Heart right ventricle (tissue), 16 donors: ENCODE data around the gene APMAP. TPM values are rescaled to one million over a fixed set of nuclear protein-coding genes. Genes with fewer than 3 reads are reported as not detected.

Source experiments
- ATAC-seq, 8 donors: fragments of 200-7000 bp; cut with Tn5 transposase; one replicate each; pipeline ENCODE4 v1.9.1; 2020; ENCODE audit warnings: mild to moderate bottlenecking in 8 of 8, moderate library complexity in 8 of 8, moderate number of reproducible peaks in 1 of 8
- DNase-seq, 2 donors: peaks; one replicate each; pipeline ENCODE4 v3.0.0-alpha.2; 2020
- H3K27ac ChIP-seq, 10 donors: fragments of 200-600 bp; sonication (generic) in 2 of 10; one replicate each; pipeline versions ENCODE4 v1.5.0 to v1.8.0; 2020 to 2022; ENCODE audit warnings: mild to moderate bottlenecking in 3 of 10
- H3K27me3 ChIP-seq, 7 donors: fragments of 200-600 bp; one replicate each; pipeline ENCODE4 v1.8.0; 2021 to 2022; ENCODE audit warnings: mild to moderate bottlenecking in 2 of 7
- H3K36me3 ChIP-seq, 9 donors: fragments of 200-600 bp; sonication (generic) in 1 of 9; one replicate each; pipeline versions ENCODE4 v1.5.0 to v1.8.0; 2020 to 2022; ENCODE audit warnings: mild to moderate bottlenecking in 2 of 9
- H3K4me1 ChIP-seq, 9 donors: fragments of 200-600 bp; sonication (generic) in 1 of 9; one replicate each; pipeline versions ENCODE4 v1.5.0 to v1.8.0; 2020 to 2022; ENCODE audit warnings: mild to moderate bottlenecking in 4 of 9
- H3K4me3 ChIP-seq, 10 donors: fragments of 200-600 bp; sonication (generic) in 2 of 10; one replicate each; pipeline versions ENCODE4 v1.5.0 to v1.8.0; 2020 to 2022; ENCODE audit warnings: mild to moderate bottlenecking in 7 of 10, moderate library complexity in 2 of 10
- H3K9me3 ChIP-seq, 11 donors: fragments of 200-600 bp in 10 of 11; sonication (generic) in 2 of 11; one replicate each; pipeline versions ENCODE4 v1.5.0 to v1.8.0; 2013 to 2022; ENCODE audit warnings: mild to moderate bottlenecking in 2 of 11, control low read depth in 1 of 11, moderate library complexity in 1 of 11
- WGBS, 2 donors: extraction: QIAGEN DNeasy Blood & Tissue Kit; methylation state at CpG; one replicate each; pipeline ENCODE4 v1.1.7; 2013; ENCODE audit warnings: inconsistent platforms in 1 of 2; 5-methylcytosine and 5-hydroxymethylcytosine counted together
- intact Hi-C, 10 donors: fragments of 100-400 bp; cut with DNase I; formaldehyde crosslinking; loops; one replicate each; pipeline versions ENCODE4 v1.11.1 to v1.14.2; 2022
- long read RNA-seq, 3 donors: library from polyadenylated mRNA; unstranded; transcript quantifications; one replicate each; pipeline ENCODE4 v2.0.0, GENCODE V29; 2020 to 2021
- polyA plus RNA-seq, 2 donors: library from polyadenylated mRNA; stranded (reverse); fragments of 200-250 nt; gene quantifications; one replicate each; pipeline ENCODE4 v1.2.3, GENCODE V29; 2013
- total RNA-seq, 10 donors: library from RNA; stranded (reverse); fragmentation: NEBNext Ultra II Directional in 3 of 10; extraction: Animal tissue kit (Norgen Biotek cat#: 25700) in 3 of 10; gene quantifications; one replicate each; pipeline versions ENCODE4 v1.2.1 to v1.2.4, GENCODE V29; 2021 to 2023
- TF ChIP-seq, protein P1 (sequence below), 9 donors: fragments of 200-600 bp; sonication (generic) in 2 of 9; IDR thresholded peaks; one replicate each; pipeline versions ENCODE4 v1.5.0 to v1.8.0; 2021 to 2022; ENCODE audit warnings: antibody characterized with exemption in 9 of 9, mild to moderate bottlenecking in 5 of 9, moderate library complexity in 1 of 9
- donor health status: Arrhythmogenic right ventricular cardiomyopathy.
- donor health status: ischemic (EF 13 %, LVEDD 7.1; RV severe dilation, severe dysfunction).
- donor health status: healthy with polysubstance abuse.
- donor health status: DM: no; HTN: yes; CAD: no.
- donor health status: DM: no; HTN: no; CAD: no.
- donor health status: ischemic (EF 25% LVEDD 6.9; RV normal size, moderate dysfunction).
- donor health status: ischemic (EF 25% LVEDD 5.7; RV mildly dilated, moderate dysfunction).
- donor health status: healthy.
- donor health status: DM: yes; HTN: yes; CAD: no.
- donor health status: Ischemic cardiomyopathy.
- donor health status: ischemic (EF 35%, LVEDD 5.7; RV mildly dilated, moderate dysfunction).
- donor health status: nonischemic (EF 11% LVEDD 7.7; RV severe dilation, severe dysfunction).
- donor health status: DM: yes; HTN: yes; CAD: no.
- donor health status: PGD.
- donor health status: ischemic (EF 29% LVEDD 5.4; RV normal size, mild dysfunction).
- donor health status: nonischemic (EF 23%, LVEDD 6.1; RV moderate dilation, normal function).

APMAP gene
- total RNA-seq, result 10 to 100 TPM; 22.5 to 44.6 (median 33.1) TPM
- 10 to 100 TPM; 15.3 to 48.5 TPM for polyA plus RNA-seq
- long read RNA-seq, donor 1, transcript APMAP-201 (9 exons, 2,430 nt), result major isoform, 42 of 63 reads
- long read RNA-seq, donor 1, partial matches to known transcripts, result 12 of 63 reads
- long read RNA-seq, donor 1, other reads (novel, unspliced or antisense), result 9 of 63 reads
- long read RNA-seq, donor 2, transcript APMAP-201 (9 exons, 2,430 nt), result major isoform, 54 of 74 reads
- long read RNA-seq, donor 2, partial matches to known transcripts, result 7 of 74 reads
- long read RNA-seq, donor 2, other reads (novel, unspliced or antisense), result 13 of 74 reads
- long read RNA-seq, donor 3, transcript APMAP-201 (9 exons, 2,430 nt), result major isoform, 126 of 170 reads
- long read RNA-seq, donor 3, partial matches to known transcripts, result 15 of 170 reads
- long read RNA-seq, donor 3, other reads (novel, unspliced or antisense), result 29 of 170 reads

DNA sequence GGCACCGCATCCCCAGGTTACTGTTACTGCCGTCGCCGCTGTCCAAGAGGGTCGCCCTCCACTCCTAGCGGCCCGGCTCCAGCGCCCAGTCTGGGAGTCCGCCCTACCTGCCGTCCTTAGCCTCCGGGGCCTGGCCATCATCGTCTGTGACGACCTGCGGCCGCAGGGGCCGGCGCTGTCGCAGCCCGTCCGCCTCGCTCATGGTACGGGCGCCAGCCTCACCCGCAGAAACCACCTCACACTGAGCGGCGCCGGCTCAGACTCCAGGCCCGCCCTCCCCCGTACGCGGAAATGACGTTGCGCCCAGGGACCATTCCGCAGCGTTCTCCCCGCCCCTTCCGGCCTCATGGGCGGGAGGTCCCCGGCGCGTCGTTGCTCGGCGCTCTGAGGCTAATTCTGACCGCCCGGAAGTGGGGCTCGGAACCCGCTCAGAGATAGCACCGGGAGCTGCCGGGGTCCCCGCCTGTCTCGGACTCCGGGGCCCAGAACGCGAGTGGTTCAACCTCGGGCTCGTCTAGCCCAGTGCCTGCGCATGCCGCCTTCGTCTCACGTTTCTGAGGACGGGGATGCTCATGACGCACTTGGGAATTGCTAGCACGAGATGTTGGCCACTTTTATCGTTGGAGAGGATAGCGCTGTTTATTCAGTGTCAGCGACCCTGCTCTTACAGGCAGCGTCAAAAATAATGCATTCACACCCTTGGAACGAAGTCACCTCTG is at the start of gene APMAP:
APMAP (minus strand) TSS at position 265 of the 719 bp plus-strand sequence; CDS start at position 202, 63 bp downstream.
- no peaks in the 10 kb centered on the region for H3K27me3 ChIP-seq
- intact Hi-C loops, result loop anchor here in 8 of 10 donors (5.0 to 10.0 kb wide), 8 partner anchors 182 to 405 kb away; partner anchors contain the start of genes ABHD12 (in 3 of the 8) and PYGB (in 1 of the 8)
- DNase-seq (peak; percentile 96 to 97), ATAC-seq (peak; percentile 95 to 97 (median 96))
- peak within 1 kb of the TSS; percentile 53 to 96 (median 87) for H3K4me3 ChIP-seq
- TF ChIP-seq, protein P1, sequence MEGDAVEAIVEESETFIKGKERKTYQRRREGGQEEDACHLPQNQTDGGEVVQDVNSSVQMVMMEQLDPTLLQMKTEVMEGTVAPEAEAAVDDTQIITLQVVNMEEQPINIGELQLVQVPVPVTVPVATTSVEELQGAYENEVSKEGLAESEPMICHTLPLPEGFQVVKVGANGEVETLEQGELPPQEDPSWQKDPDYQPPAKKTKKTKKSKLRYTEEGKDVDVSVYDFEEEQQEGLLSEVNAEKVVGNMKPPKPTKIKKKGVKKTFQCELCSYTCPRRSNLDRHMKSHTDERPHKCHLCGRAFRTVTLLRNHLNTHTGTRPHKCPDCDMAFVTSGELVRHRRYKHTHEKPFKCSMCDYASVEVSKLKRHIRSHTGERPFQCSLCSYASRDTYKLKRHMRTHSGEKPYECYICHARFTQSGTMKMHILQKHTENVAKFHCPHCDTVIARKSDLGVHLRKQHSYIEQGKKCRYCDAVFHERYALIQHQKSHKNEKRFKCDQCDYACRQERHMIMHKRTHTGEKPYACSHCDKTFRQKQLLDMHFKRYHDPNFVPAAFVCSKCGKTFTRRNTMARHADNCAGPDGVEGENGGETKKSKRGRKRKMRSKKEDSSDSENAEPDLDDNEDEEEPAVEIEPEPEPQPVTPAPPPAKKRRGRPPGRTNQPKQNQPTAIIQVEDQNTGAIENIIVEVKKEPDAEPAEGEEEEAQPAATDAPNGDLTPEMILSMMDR (IDR thresholded peaks at IDR 0.05), result no peak
- peak within 1 kb of the TSS; percentile 71 to 96 (median 93) for H3K27ac ChIP-seq
- H3K36me3 ChIP-seq, result no peaks in the 10 kb centered on the region
- peaks cover 5 to 78% (median 49%) of the 10 kb centered on the region in 9 donors for H3K4me1 ChIP-seq
- no peaks in the 10 kb centered on the region for H3K9me3 ChIP-seq
- 0% methylated on average over 68 to 69 of the region's 69 CpGs for WGBS, 2 donors

DNA sequence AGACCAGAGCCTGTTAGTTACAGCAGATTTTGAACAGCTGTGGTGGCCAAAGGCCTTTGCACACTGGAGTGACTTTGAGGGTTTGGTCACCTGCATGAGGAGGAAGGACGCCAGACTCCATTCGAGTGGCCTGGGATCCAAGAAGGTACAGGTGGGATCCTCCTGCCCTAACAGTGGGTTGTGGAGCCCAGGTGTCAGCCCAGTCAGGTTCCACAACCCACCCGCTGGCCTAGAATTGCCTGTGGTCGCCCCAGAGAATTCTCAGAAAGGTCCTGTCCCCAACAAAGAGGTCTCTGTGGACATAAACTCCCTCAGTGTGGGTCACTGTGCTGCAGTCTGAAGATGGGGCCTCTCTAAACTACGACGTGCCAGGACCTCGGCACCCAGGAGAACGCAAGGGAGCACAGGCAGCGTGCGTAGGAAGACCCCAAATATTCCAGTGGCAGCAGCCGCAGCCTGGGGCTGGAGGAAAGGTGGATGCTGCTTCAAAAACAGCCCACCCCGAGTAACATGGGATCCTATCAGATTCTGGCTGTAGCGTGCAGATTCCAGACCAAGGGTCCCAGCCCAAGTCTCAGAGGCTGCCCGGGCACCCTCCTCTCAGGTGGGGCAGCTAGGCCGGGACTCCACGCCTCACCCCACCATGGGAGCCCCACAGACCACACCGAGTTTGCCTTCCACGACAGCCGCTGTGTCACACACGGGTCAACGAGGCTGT is 49.4 kb upstream of the APMAP start:
- H3K4me1 ChIP-seq, result peaks cover 72 to 100% (median 98%) of the 10 kb centered on the region in 9 donors
- ATAC-seq (no peak), DNase-seq (no peak)
- intact Hi-C loops, result loop anchor here in 3 of 10 donors (2.0 to 10.0 kb wide), 3 partner anchors 13 to 1627 kb away; partner anchors contain the start of gene PYGB (in 1 of the 3)
- peak overlapping the region; percentile 77 to 98 (median 90) for H3K27ac ChIP-seq
- no peak overlapping the region for H3K4me3 ChIP-seq
- 86% methylated on average over 21 of the region's 21 CpGs for WGBS, 2 donors
- TF ChIP-seq, protein P1 (IDR thresholded peaks at IDR 0.05), result no peak
- H3K9me3 ChIP-seq, result no peaks in the 10 kb centered on the region
- H3K36me3 ChIP-seq, result peaks cover 0 to 20% (median 7%) of the 10 kb centered on the region in 9 donors
- H3K27me3 ChIP-seq, result no peaks in the 10 kb centered on the region

- DNase-seq, result no peak
- TF ChIP-seq, protein P1 (IDR thresholded peaks at IDR 0.05), result no peak
- peak overlapping the region; percentile 76 to 98 (median 90) for H3K27ac ChIP-seq
- peak in 1 of 8 donors; percentile 3 for ATAC-seq
- WGBS, 2 donors, result 0 to 14% methylated on average over 6 of the region's 6 CpGs
- H3K36me3 ChIP-seq, result peaks cover 0 to 5% (median 0%) of the 10 kb centered on the region in 9 donors
- H3K27me3 ChIP-seq, result no peaks in the 10 kb centered on the region
- no peaks in the 10 kb centered on the region for H3K9me3 ChIP-seq
- H3K4me1 ChIP-seq, result peaks cover 81 to 100% (median 100%) of the 10 kb centered on the region in 9 donors
- peak overlapping the region in 1 of 10 donors; percentile 11 for H3K4me3 ChIP-seq
- intact Hi-C loops, result loop anchor here in 3 of 10 donors (2.0 to 10.0 kb wide), 3 partner anchors 14 to 1626 kb away; partner anchors contain the start of gene PYGB (in 1 of the 3)
These were observed 47.9 kb upstream of the APMAP start for GRCh38 chr20:25040438-25040831.
